Measurements from ENCODE around the gene NKTR. TPM values are rescaled to one million over a fixed set of nuclear protein-coding genes. Genes with fewer than 3 reads are reported as not detected.
A peak's percentile ranks its signal among the peaks of the same experiment; 100 is the strongest.

The NKTR gene
- total RNA-seq, 1 experiment from 2014 or later = 79.8 TPM

GRCh38 chr3:42656680-42657610 is 56.5 kb downstream of the NKTR start:
- Histone ChIP-seq H4K5ac (ENCODE audit: insufficient read length, low read depth, low read length) (no peak overlapping the region), H3K9ac (ENCODE audit: extremely low read depth, insufficient read length, low read length) (no peak overlapping the region), H2BK12ac (ENCODE audit: insufficient read length, low read depth, low read length) (no peak overlapping the region), H2AK5ac (ENCODE audit: insufficient read length, low read length) (no peak overlapping the region), H3K56ac (ENCODE audit: insufficient read length, low read depth, low read length) (no peak overlapping the region), H2BK15ac (ENCODE audit: low read depth, low read length) (no peak overlapping the region), H3K79me2 (ENCODE audit: insufficient read depth, low read length) (no peaks in the 10 kb centered on the region), H3K4ac (ENCODE audit: low read depth, low read length) (no peak overlapping the region), H3K23ac (ENCODE audit: insufficient read length, low read depth, low read length) (no peak overlapping the region), H4K8ac (replicated peaks; ENCODE audit: insufficient read length, low read depth, low read length) (no peak overlapping the region), H3K14ac (ENCODE audit: insufficient read depth, low read length) (no peak overlapping the region; the same call in 1 of the 2 replicates), H3K27me3 (ENCODE audit: insufficient read depth, low read length) (no peaks in the 10 kb centered on the region), H2BK5ac (ENCODE audit: insufficient read length, low read length) (no peak overlapping the region), H3K18ac (ENCODE audit: insufficient read length, low read depth, low read length) (no peak overlapping the region), H3K79me1 (ENCODE audit: insufficient read depth, low read depth, low read length, poor library complexity, severe bottlenecking) (no peaks in the 10 kb centered on the region), H3K4me1 (ENCODE audit: insufficient read depth, low read length) (peaks cover 6% of the 10 kb centered on the region; the same call in 1 of the 2 replicates), H4K91ac (ENCODE audit: insufficient read length, low read depth, low read length) (no peak overlapping the region), H2BK20ac (ENCODE audit: low read depth, low read length, poor library complexity, severe bottlenecking) (no peak overlapping the region), H3K9me3 (ENCODE audit: control insufficient read depth, low read depth, low read length) (no peaks in the 10 kb centered on the region), H3K23me2 (ENCODE audit: insufficient read length, low read depth, low read length, poor library complexity, severe bottlenecking) (no peaks in the 10 kb centered on the region), H3K4me2 (ENCODE audit: insufficient read depth, insufficient read length, low read length) (no peak overlapping the region), H3T11ph (ENCODE audit: low read length) (no peak overlapping the region), H2AFZ (ENCODE audit: low read length) (no peak overlapping the region), H3K27ac (ENCODE audit: insufficient read length, low read depth, low read length) (no peak overlapping the region), H4K20me1 (ENCODE audit: control insufficient read depth, insufficient read depth, insufficient read length) (no peaks in the 10 kb centered on the region), H2BK120ac (ENCODE audit: low read depth, low read length, poor library complexity, severe bottlenecking) (no peak overlapping the region)
- no peak for TF ChIP-seq CTCF (conservative IDR thresholded peaks at IDR 0.05)
- H3K27ac Mint-ChIP-seq = 0 out of 7 replicates have a peak overlapping the region, but pooled peaks of 1 of the 3 experiments have one; percentile 55
- no peaks in the 10 kb centered on the region for H3K27me3 Mint-ChIP-seq (ENCODE audit: low read depth)
- DNase-seq = no peak
- H3K4me1 Mint-ChIP-seq = peaks cover 21 to 40% of the 10 kb centered on the region in 2 experiments
- H3K9me3 Mint-ChIP-seq = no peaks in the 10 kb centered on the region
- no CpG with 5 or more reads among the region's 9 CpGs for WGBS (ENCODE audit: extremely low coverage, insufficient read length, low lambda C conversion rate)
- H3K36me3 Mint-ChIP-seq (ENCODE audit: insufficient read depth in 1 of 3, low read depth in 3 of 3) = peaks cover 3 to 21% (median 8%) of the 10 kb centered on the region in 3 experiments
- H3K4me3 Mint-ChIP-seq = no peak overlapping the region; a peak in 1 of 5 replicates

Measured in H9 (cell line).